HL-60/S4 treated with retinoic acid at 250 ng/mL for 4 days and 3 days (cell line): Measurements from ENCODE around the gene AIFM1.

Experiments
- in situ Hi-C: fragments of 300-500 bp; cut with MboI; formaldehyde crosslinking; loops from 2 replicates; pipeline ENCODE4 v1.7.0; 2022; ENCODE audit warnings: low sequenced_read_pairs

AIFM1 gene

GRCh38 chrX:130097507-130098209, 68.0 kb downstream of the AIFM1 start:
- in situ Hi-C loops = no loop called here

GRCh38 chrX:130095249-130096030, 70.2 kb downstream of the AIFM1 start:
- in situ Hi-C loops = no loop called here

GRCh38 chrX:130094696-130095095, 70.9 kb downstream of the AIFM1 start:
- in situ Hi-C loops = no loop called here

GRCh38 chrX:130093271-130093670, 72.4 kb downstream of the AIFM1 start:
- in situ Hi-C loops = no loop called here

GRCh38 chrX:130091980-130092522, 73.6 kb downstream of the AIFM1 start:
- in situ Hi-C loops = no loop called here

GRCh38 chrX:130090364-130090763, 75.3 kb downstream of the AIFM1 start:
- in situ Hi-C loops = no loop called here

GRCh38 chrX:130086447-130087206, 79.0 kb downstream of the AIFM1 start:
- in situ Hi-C loops = no loop called here

GRCh38 chrX:130085551-130086446, 79.8 kb downstream of the AIFM1 start:
- in situ Hi-C loops = no loop called here

GRCh38 chrX:130084631-130085237, 80.9 kb downstream of the AIFM1 start:
- in situ Hi-C loops = no loop called here

- in situ Hi-C loops = no loop called here
Observed at GRCh38 chrX:130083656-130084382, 81.8 kb downstream of the AIFM1 start.

- in situ Hi-C loops = no loop called here
Observed at GRCh38 chrX:130083107-130083490, 82.5 kb downstream of the AIFM1 start.

- in situ Hi-C loops = no loop called here
Observed at GRCh38 chrX:130082244-130083106, 83.2 kb downstream of the AIFM1 start.

- in situ Hi-C loops = no loop called here
Observed at GRCh38 chrX:130081421-130082045, 84.1 kb downstream of the AIFM1 start.

GRCh38 chrX:130080791-130081367, 84.8 kb downstream of the AIFM1 start:
- in situ Hi-C loops = no loop called here

GRCh38 chrX:130079824-130080406, 85.7 kb downstream of the AIFM1 start:
- in situ Hi-C loops = no loop called here
